Measurements from ENCODE around the gene UNKL.

GRCh38 chr16:1327619-1327947, 86.9 kb downstream of the UNKL start:
- TF ChIP-seq POLR2A (IDR thresholded peaks at IDR 0.05), result no peak
- TF ChIP-seq CTCF (IDR thresholded peaks at IDR 0.05), result no peak
